Skeletal muscle tissue (tissue), 4 donors: Measurements from ENCODE around the gene GBP7. TPM values are rescaled to one million over a fixed set of nuclear protein-coding genes. Genes with fewer than 3 reads are reported as not detected.

Experiments
- H3K27ac ChIP-seq: one replicate; pipeline ENCODE4 v1.7.0; 2013; ENCODE audit warnings: mild to moderate bottlenecking, low read depth, low read length, inconsistent platforms
- H3K27me3 ChIP-seq, 3 donors: one replicate each; pipeline ENCODE4 v1.7.0; 2013; ENCODE audit warnings: low read length in 3 of 3; ENCODE audit not compliant: control insufficient read depth in 3 of 3, insufficient read depth in 3 of 3
- H3K36me3 ChIP-seq, 3 donors: one replicate each; pipeline ENCODE4 v1.7.0; 2013; ENCODE audit warnings: low read length in 3 of 3; ENCODE audit not compliant: control insufficient read depth in 3 of 3, insufficient read depth in 3 of 3
- H3K4me1 ChIP-seq, 3 donors: one replicate each; pipeline ENCODE4 v1.7.0; 2013; ENCODE audit warnings: low read length in 3 of 3, mild to moderate bottlenecking in 3 of 3; ENCODE audit not compliant: control insufficient read depth in 3 of 3, insufficient read depth in 3 of 3
- H3K4me3 ChIP-seq, 3 donors: one replicate each; pipeline ENCODE4 v1.7.0; 2013; ENCODE audit warnings: low read length in 3 of 3
- H3K9ac ChIP-seq, 3 donors: one replicate each; pipeline ENCODE4 v1.7.0; 2013; ENCODE audit warnings: low read length in 3 of 3, mild to moderate bottlenecking in 3 of 3, moderate library complexity in 2 of 3, low read depth in 1 of 3
- H3K9me3 ChIP-seq, 3 donors: one replicate each; pipeline ENCODE4 v1.7.0; 2013; ENCODE audit warnings: low read length in 3 of 3; ENCODE audit not compliant: control insufficient read depth in 3 of 3
- total RNA-seq: library from RNA; depleted of rRNA; stranded (reverse); fragments of >200 nt; gene quantifications from one replicate; pipeline ENCODE4 v1.2.3, GENCODE V29; 2014
- donor health status: Osteomylitis.

The GBP7 gene
- total RNA-seq, 1 donor from 2014 or later = not detected

DNA sequence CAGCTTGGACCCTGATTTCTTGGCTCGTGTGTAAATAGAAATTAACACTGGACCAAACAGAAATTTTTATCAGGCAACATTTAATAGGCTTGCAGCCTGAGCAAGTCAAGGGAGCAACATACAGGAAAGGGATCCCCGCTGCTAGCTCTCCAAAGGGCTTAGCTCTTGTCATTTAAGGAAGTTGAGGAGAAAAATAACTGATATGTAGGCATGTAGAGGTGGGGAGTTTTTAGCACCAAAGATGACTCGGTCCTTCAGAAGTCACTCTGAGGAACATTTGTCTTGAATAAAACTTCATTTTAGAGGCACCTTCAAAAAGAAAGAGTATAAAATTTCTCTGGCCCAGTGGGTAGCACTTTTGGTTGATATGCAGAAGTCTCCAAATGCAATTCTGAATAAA is 76.9 kb downstream of the GBP7 start:
- H3K4me1 ChIP-seq = no peaks in the 10 kb centered on the region
- H3K9ac ChIP-seq = no peak overlapping the region
- no peak overlapping the region for H3K4me3 ChIP-seq
- no peaks in the 10 kb centered on the region for H3K27me3 ChIP-seq
- no peaks in the 10 kb centered on the region for H3K36me3 ChIP-seq
- H3K27ac ChIP-seq = no peak overlapping the region
- H3K9me3 ChIP-seq = peaks cover 0 to 3% (median 0%) of the 10 kb centered on the region in 3 donors

DNA sequence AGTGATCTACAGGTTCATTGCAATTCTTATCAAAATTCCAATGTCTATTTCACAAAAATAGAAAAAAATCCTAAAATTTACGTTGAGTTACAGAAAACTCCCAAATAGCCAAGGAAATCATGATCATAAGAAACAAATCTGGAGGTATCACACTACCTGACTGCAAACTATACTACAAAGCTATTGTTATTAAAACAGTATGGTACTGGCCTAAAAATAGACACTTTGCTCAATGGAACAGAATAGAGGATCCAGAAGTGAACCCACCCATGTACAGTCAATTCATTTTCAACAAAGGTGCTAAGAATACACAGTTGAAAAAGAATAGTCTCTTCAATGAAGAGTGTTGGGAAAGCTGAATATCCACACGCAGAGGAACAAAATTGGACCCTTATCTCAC is 80.1 kb downstream of the GBP7 start:
- peaks cover 0 to 3% (median 0%) of the 10 kb centered on the region in 3 donors for H3K9me3 ChIP-seq
- no peaks in the 10 kb centered on the region for H3K27me3 ChIP-seq
- H3K27ac ChIP-seq = no peak overlapping the region

DNA sequence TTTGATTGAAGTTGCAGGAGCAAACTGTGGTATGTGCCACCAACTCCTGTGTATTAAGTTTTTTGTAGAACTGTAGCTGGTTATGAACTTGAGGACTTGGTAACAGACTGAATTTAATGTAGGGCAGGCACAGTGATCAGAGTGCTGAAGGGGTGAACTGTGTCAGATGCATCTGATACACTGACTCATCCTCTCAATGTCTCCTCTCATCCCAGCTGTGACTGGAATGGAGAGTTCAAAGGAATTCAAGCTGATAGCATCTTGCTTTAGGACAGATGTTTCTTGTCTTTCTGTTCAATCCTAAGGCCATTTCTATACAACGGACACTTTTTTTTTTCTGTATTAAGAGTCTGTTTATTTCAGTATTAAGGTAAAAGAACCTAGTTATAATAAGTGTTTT is 85.8 kb downstream of the GBP7 start:
- Histone ChIP-seq H3K9ac (no peak overlapping the region), H3K27ac (no peak overlapping the region), H3K27me3 (no peaks in the 10 kb centered on the region), H3K4me1 (peaks cover 0 to 4% (median 0%) of the 10 kb centered on the region in 3 donors), H3K4me3 (no peak overlapping the region), H3K36me3 (no peaks in the 10 kb centered on the region), H3K9me3 (no peaks in the 10 kb centered on the region)

More for the DNA sequence above, 80.1 kb downstream of the GBP7 start:
- no peaks in the 10 kb centered on the region for H3K4me1 ChIP-seq
- no peak overlapping the region for H3K4me3 ChIP-seq
- no peak overlapping the region for H3K9ac ChIP-seq
- no peaks in the 10 kb centered on the region for H3K36me3 ChIP-seq

DNA sequence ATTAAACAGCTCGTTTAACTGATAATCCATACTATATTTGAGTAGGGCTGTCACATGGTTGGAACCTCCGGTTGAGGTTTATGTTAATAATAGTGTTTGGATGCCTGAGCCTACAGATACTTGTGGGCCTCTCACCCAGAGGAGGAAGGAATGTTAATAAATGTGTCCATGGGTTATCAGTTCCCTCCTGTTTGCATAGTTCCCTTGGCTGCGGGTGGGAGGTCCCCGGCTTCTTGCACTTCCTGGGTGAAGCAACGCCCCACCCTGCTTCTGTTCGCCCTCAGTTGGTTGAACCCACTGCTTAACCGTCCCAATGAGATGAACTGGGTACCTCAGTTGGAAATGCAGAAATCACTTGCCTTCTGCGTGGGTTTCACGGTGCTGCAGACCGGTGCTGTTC is 87.2 kb downstream of the GBP7 start:
- Histone ChIP-seq H3K9ac (no peak overlapping the region), H3K36me3 (no peaks in the 10 kb centered on the region), H3K27me3 (no peaks in the 10 kb centered on the region), H3K4me1 (peaks cover 0 to 4% (median 0%) of the 10 kb centered on the region in 3 donors), H3K4me3 (no peak overlapping the region), H3K9me3 (no peaks in the 10 kb centered on the region), H3K27ac (no peak overlapping the region)

DNA sequence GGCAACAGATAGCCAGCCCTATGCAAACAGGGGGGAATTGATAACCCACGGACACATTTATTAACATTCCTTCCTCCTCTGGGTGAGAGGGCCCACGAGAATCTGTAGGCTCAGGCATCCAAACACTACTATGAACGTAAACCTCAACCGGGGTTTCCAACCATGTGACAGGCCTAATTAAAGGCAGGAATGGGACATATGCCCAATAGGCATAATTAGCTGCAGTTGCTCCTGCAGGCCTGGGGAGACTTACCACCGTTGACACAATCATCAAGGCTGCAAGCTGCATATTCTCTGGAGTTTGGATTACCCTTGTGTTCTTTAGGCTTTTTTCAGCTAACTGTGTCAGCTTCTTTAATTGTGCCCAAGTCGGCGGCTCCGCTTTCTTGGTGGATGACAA is 88.6 kb downstream of the GBP7 start:
- peaks cover 0 to 4% (median 0%) of the 10 kb centered on the region in 3 donors for H3K4me1 ChIP-seq
- no peak overlapping the region for H3K27ac ChIP-seq
- no peak overlapping the region for H3K9ac ChIP-seq
- no peaks in the 10 kb centered on the region for H3K36me3 ChIP-seq
- no peaks in the 10 kb centered on the region for H3K27me3 ChIP-seq
- H3K9me3 ChIP-seq = no peaks in the 10 kb centered on the region
- no peak overlapping the region for H3K4me3 ChIP-seq

DNA sequence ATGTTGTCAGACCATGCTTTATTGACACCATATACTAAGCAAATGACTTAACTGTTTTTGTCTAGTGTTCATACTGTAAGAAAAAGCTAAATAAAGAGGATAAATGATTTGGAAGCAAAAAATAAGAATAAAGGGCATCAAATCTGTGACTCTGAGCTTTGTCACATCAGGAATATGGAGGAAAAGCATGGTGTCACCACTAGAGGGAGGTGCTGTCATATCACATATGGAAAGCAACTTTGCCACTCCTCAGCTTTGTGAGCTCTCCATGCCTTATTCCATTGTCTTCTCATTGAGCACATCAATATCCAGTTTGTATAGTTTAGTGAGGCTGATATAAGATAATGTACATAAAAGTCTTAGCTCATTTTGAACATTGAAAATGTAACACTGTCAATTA is 90.0 kb downstream of the GBP7 start:
- Histone ChIP-seq H3K4me1 (peaks cover 0 to 4% (median 0%) of the 10 kb centered on the region in 3 donors), H3K9ac (no peak overlapping the region), H3K4me3 (no peak overlapping the region), H3K36me3 (no peaks in the 10 kb centered on the region), H3K9me3 (no peaks in the 10 kb centered on the region), H3K27ac (no peak overlapping the region), H3K27me3 (no peaks in the 10 kb centered on the region)

Other genes with a start within 250 kb of the GBP7 start
- 10.4 TPM for gene KYAT3, start 183.4 kb downstream of the GBP7 start, total RNA-seq
- gene RBMXL1, start 183.4 kb downstream of the GBP7 start, total RNA-seq = 17.2 TPM
- gene GBP3, start 153.1 kb downstream of the GBP7 start, total RNA-seq = 2.1 TPM
- 14.6 TPM for gene GBP1, start 110.8 kb downstream of the GBP7 start, total RNA-seq
- gene GBP2, start 49.9 kb downstream of the GBP7 start, total RNA-seq = 1.6 TPM
- 3.7 TPM for gene GBP4, start 22.9 kb upstream of the GBP7 start, total RNA-seq
- 0.52 TPM for gene GBP5, start 96.9 kb upstream of the GBP7 start, total RNA-seq
- gene GBP6, start 188.1 kb upstream of the GBP7 start, total RNA-seq = not detected